Fibroblast of villous mesenchyme (primary cell): Measurements from ENCODE around the gene VEPH1. TPM values are rescaled to one million over a fixed set of nuclear protein-coding genes. Genes with fewer than 3 reads are reported as not detected.

Experiments used
- DNase-seq: peaks from one replicate; pipeline ENCODE4 v3.0.0-alpha.2; 2010; ENCODE audit warnings: low read depth
- H3K4me3 ChIP-seq: 2 replicates; pipeline ENCODE4 v1.5.1; 2011; ENCODE audit warnings: low read depth, mild to moderate bottlenecking, low read length
- CTCF ChIP-seq: IDR thresholded peaks from 2 replicates; pipeline ENCODE4 v1.5.1; 2012; ENCODE audit warnings: low read depth, mild to moderate bottlenecking, low read length; ENCODE audit not compliant: insufficient read depth
- total RNA-seq: library from RNA; depleted of rRNA; stranded (reverse); fragments of >200 nt; gene quantifications from 2 replicates; pipeline ENCODE4 v1.2.3, GENCODE V29; 2012

The VEPH1 gene
- total RNA-seq, 1 donor = 8.6 TPM

- no peak overlapping the region for H3K4me3 ChIP-seq
- no peak for DNase-seq
Measured at GRCh38 chr3:157531771-157532170, 28.6 kb upstream of the VEPH1 start.

GRCh38 chr3:157531301-157531660, 28.1 kb upstream of the VEPH1 start:
- no peak for DNase-seq
- no peak overlapping the region for H3K4me3 ChIP-seq
- no peak for TF ChIP-seq CTCF

More at GRCh38 chr3:157531771-157532170, 28.6 kb upstream of the VEPH1 start:
- no peak for TF ChIP-seq CTCF

GRCh38 chr3:157530637-157531300, 27.6 kb upstream of the VEPH1 start:
- no peak overlapping the region for H3K4me3 ChIP-seq

GRCh38 chr3:157529751-157530150, 26.5 kb upstream of the VEPH1 start:
- no peak for TF ChIP-seq CTCF
- no peak overlapping the region for H3K4me3 ChIP-seq
- no peak for DNase-seq

More at GRCh38 chr3:157530637-157531300, 27.6 kb upstream of the VEPH1 start:
- TF ChIP-seq CTCF = no peak
- no peak for DNase-seq

- TF ChIP-seq CTCF = no peak
- H3K4me3 ChIP-seq = no peak overlapping the region
- DNase-seq = no peak
Measured at GRCh38 chr3:157529085-157529484, 25.9 kb upstream of the VEPH1 start.

- TF ChIP-seq CTCF = no peak
- no peak overlapping the region for H3K4me3 ChIP-seq
- DNase-seq = no peak
Measured at GRCh38 chr3:157527131-157527881, 24.1 kb upstream of the VEPH1 start.
